GM23338 (cell line): ENCODE data around the gene CTNNA3. TPM values are rescaled to one million over a fixed set of nuclear protein-coding genes. Genes with fewer than 3 reads are reported as not detected.

Experiments
- ATAC-seq: fragments of 200-7000 bp; cut with Tn5 transposase; 3 replicates; pipeline ENCODE4 v1.9.1; 2020
- DNase-seq: peaks from one replicate; pipeline ENCODE4 v3.0.0-alpha.2; 2015; ENCODE audit warnings: low spot score
- H2AFZ ChIP-seq: fragments of 200-600 bp; sonication (generic); 2 replicates; pipeline ENCODE4 v1.8.0; 2016; ENCODE audit warnings: antibody characterized with exemption, mild to moderate bottlenecking, moderate library complexity
- H3F3A ChIP-seq: fragments of 200-600 bp; sonication (generic); replicated peaks from 2 replicates; pipeline ENCODE4 v1.8.0; 2017; ENCODE audit warnings: antibody characterized with exemption, mixed run types, low read depth
- H3K27ac ChIP-seq: fragments of 200-600 bp; sonication (generic); 2 replicates; pipeline ENCODE4 v1.6.1; 2016; ENCODE audit warnings: low read depth
- H3K27me3 ChIP-seq: fragments of 200-600 bp; sonication (generic); 2 replicates; pipeline ENCODE4 v1.8.0; 2016; ENCODE audit warnings: mild to moderate bottlenecking, mixed run types, moderate library complexity; ENCODE audit not compliant: insufficient read depth
- H3K36me3 ChIP-seq: fragments of 200-600 bp; sonication (generic); 2 replicates; pipeline ENCODE4 v1.8.0; 2016; ENCODE audit warnings: mild to moderate bottlenecking; ENCODE audit not compliant: insufficient read depth
- H3K4me1 ChIP-seq: fragments of 200-600 bp; sonication (generic); 2 replicates; pipeline ENCODE4 v1.8.0; 2016; ENCODE audit warnings: mild to moderate bottlenecking, moderate library complexity; ENCODE audit not compliant: insufficient read depth
- H3K4me2 ChIP-seq: fragments of 200-600 bp; sonication (generic); 2 replicates; pipeline ENCODE4 v1.7.1; 2017; ENCODE audit warnings: mixed run types
- H3K4me3 ChIP-seq: fragments of 200-600 bp; sonication (generic); 2 replicates; pipeline ENCODE4 v1.6.1; 2016; ENCODE audit warnings: mixed run types
- H3K79me2 ChIP-seq: fragments of 200-600 bp; sonication (generic); replicated peaks from 2 replicates; pipeline ENCODE4 v1.8.0; 2017; ENCODE audit warnings: mild to moderate bottlenecking; ENCODE audit not compliant: insufficient read depth
- H3K9me2 ChIP-seq: fragments of 200-600 bp; sonication (generic); 2 replicates; pipeline ENCODE4 v1.8.0; 2017; ENCODE audit not compliant: insufficient read depth
- H4K20me1 ChIP-seq: fragments of 200-600 bp; sonication (generic); replicated peaks from 2 replicates; pipeline ENCODE4 v1.8.0; 2017; ENCODE audit warnings: mild to moderate bottlenecking; ENCODE audit not compliant: insufficient read depth
- H3K27ac Mint-ChIP-seq: 2 replicates; pipeline ENCODE4 v1.8.0; 2020; ENCODE audit warnings: inconsistent platforms, mild to moderate bottlenecking, moderate library complexity, mixed read lengths
- H3K27me3 Mint-ChIP-seq: 3 replicates; pipeline ENCODE4 v1.8.0; 2022; ENCODE audit warnings: low read depth, mild to moderate bottlenecking, moderate library complexity, mixed read lengths, inconsistent platforms; ENCODE audit not compliant: insufficient read depth, poor library complexity
- H3K36me3 Mint-ChIP-seq: 3 replicates; pipeline ENCODE4 v1.8.0; 2021; ENCODE audit warnings: low read depth, mild to moderate bottlenecking, inconsistent platforms, moderate library complexity, mixed read lengths
- H3K4me1 Mint-ChIP-seq: 3 replicates; pipeline ENCODE4 v1.8.0; 2020; ENCODE audit warnings: mild to moderate bottlenecking, inconsistent platforms, mixed read lengths
- H3K4me3 Mint-ChIP-seq: 3 replicates; pipeline ENCODE4 v1.8.0; 2021; ENCODE audit warnings: moderate library complexity, mild to moderate bottlenecking, inconsistent platforms, mixed read lengths
- H3K9me3 Mint-ChIP-seq: 3 replicates; pipeline ENCODE4 v1.8.0; 2020; ENCODE audit warnings: moderate library complexity, mild to moderate bottlenecking, inconsistent platforms, mixed read lengths
- CREB1 ChIP-seq: fragments of 250-450 bp; sonication (Bioruptor Pico); IDR thresholded peaks from 2 replicates; pipeline ENCODE4 v1.5.0; 2020; ENCODE audit warnings: low read depth, mild to moderate bottlenecking, moderate library complexity
- CTCF ChIP-seq, 2 experiments: fragments of 200-600 bp in 1 of 2; sonication (generic) in 1 of 2; conservative IDR thresholded peaks; 2 replicates each; pipeline versions ENCODE4 v1.5.1 to v1.6.1; 2016 to 2017; ENCODE audit warnings: antibody characterized with exemption in 2 of 2, low read depth in 2 of 2, mild to moderate bottlenecking in 2 of 2, moderate library complexity in 1 of 2
- ETS1 ChIP-seq: IDR thresholded peaks from 2 replicates; pipeline ENCODE4 v1.6.1; 2016; ENCODE audit warnings: antibody characterized with exemption
- EZH2 ChIP-seq: fragments of 200-600 bp; sonication (generic); IDR thresholded peaks from one replicate; pipeline ENCODE4 v1.8.0; 2017; ENCODE audit warnings: antibody characterized with exemption, mild to moderate bottlenecking, low read depth; ENCODE audit not compliant: unreplicated experiment
- EZH2phosphoT487 ChIP-seq: fragments of 200-600 bp; sonication (generic); IDR thresholded peaks from one replicate; pipeline ENCODE4 v1.8.1; 2018; ENCODE audit warnings: antibody characterized with exemption; ENCODE audit not compliant: unreplicated experiment
- JUNB ChIP-seq: IDR thresholded peaks from one replicate; pipeline ENCODE4 v1.6.1; 2016; ENCODE audit warnings: antibody characterized with exemption; ENCODE audit not compliant: unreplicated experiment
- NANOG ChIP-seq: IDR thresholded peaks from 2 replicates; pipeline ENCODE4 v1.6.1; 2016; ENCODE audit warnings: antibody characterized with exemption, borderline replicate concordance
- POLR2AphosphoS5 ChIP-seq: IDR thresholded peaks from 2 replicates; pipeline ENCODE4 v1.6.1; 2016; ENCODE audit warnings: antibody characterized with exemption, low read depth
- REST ChIP-seq: IDR thresholded peaks from one replicate; pipeline ENCODE4 v1.6.1; 2018; ENCODE audit warnings: antibody characterized with exemption; ENCODE audit not compliant: unreplicated experiment
- STAT1 ChIP-seq: IDR thresholded peaks from one replicate; pipeline ENCODE4 v1.6.1; 2016; ENCODE audit warnings: antibody characterized with exemption; ENCODE audit not compliant: unreplicated experiment
- ZNF114 ChIP-seq: fragments of 250-450 bp; sonication (Bioruptor Pico); IDR thresholded peaks from 2 replicates; pipeline ENCODE4 v1.5.0; 2020; ENCODE audit warnings: mild to moderate bottlenecking, moderate library complexity
- ZNF331 ChIP-seq: fragments of 250-450 bp; sonication (Bioruptor Pico); IDR thresholded peaks from 2 replicates; pipeline ENCODE4 v1.5.0; 2020; ENCODE audit warnings: low read depth, mild to moderate bottlenecking, moderate library complexity
- ZNF462 ChIP-seq: fragments of 250-450 bp; sonication (Bioruptor Pico); IDR thresholded peaks from 2 replicates; pipeline ENCODE4 v1.5.0; 2020; ENCODE audit warnings: mild to moderate bottlenecking, moderate library complexity
- polyA plus RNA-seq: library from polyadenylated mRNA; unstranded; fragments of >200 nt; fragmentation: Nextera tagmentation; extraction: Ambion mirVana; gene quantifications from 2 replicates; pipeline ENCODE4 v1.2.1, GENCODE V29; 2016
- total RNA-seq: library from RNA; depleted of rRNA; stranded (reverse); fragments of >200 nt; shearing (Covaris generic); gene quantifications from 2 replicates; pipeline ENCODE4 v1.2.3, GENCODE V29; 2014

Gene CTNNA3
- total and polyA plus RNA-seq, 2 experiments from 2014 or later: 0.71 to 3.3 TPM

- H3K4me1 Mint-ChIP-seq: no peaks in the 10 kb centered on the region
Measured at GRCh38 chr10:66762218-66762729, 933.7 kb downstream of the CTNNA3 start.

More at GRCh38 chr10:66762218-66762729, 933.7 kb downstream of the CTNNA3 start:
- Histone ChIP-seq H3K9me2 (no peaks in the 10 kb centered on the region), H3K27me3 (no peaks in the 10 kb centered on the region), H3K4me3 (no peak overlapping the region), H3K79me2 (no peaks in the 10 kb centered on the region), H3F3A (no peaks in the 10 kb centered on the region), H3K4me1 (no peaks in the 10 kb centered on the region), H3K36me3 (no peaks in the 10 kb centered on the region), H2AFZ (no peak overlapping the region), H3K27ac (no peak overlapping the region), H3K4me2 (no peak overlapping the region), H4K20me1 (no peaks in the 10 kb centered on the region)
- Mint-ChIP-seq H3K9me3 (no peaks in the 10 kb centered on the region), H3K36me3 (no peaks in the 10 kb centered on the region), H3K27ac (no peak overlapping the region), H3K27me3 (no peaks in the 10 kb centered on the region), H3K4me3 (no peak overlapping the region)
- DNase-seq (no peak), ATAC-seq (no peak)
- no peak for TF ChIP-seq CTCF (conservative IDR thresholded peaks at IDR 0.05; ENCODE audit: low read depth in 2 of 2)
- TF ChIP-seq NANOG: no peak
- TF ChIP-seq EZH2phosphoT487: no peak
- TF ChIP-seq POLR2AphosphoS5: no peak
- no peak for TF ChIP-seq REST
- no peak for TF ChIP-seq STAT1
- no peak for TF ChIP-seq ETS1
- TF ChIP-seq ZNF331 (CRISPR knock-in tag): no peak
- no peak for TF ChIP-seq JUNB
- no peak for TF ChIP-seq ZNF114 (CRISPR knock-in tag)
- TF ChIP-seq EZH2: no peak
- TF ChIP-seq CREB1 (CRISPR knock-in tag): no peak
- no peak for TF ChIP-seq ZNF462 (CRISPR knock-in tag)
